Liver (tissue), 9 donors: ENCODE results near the gene ANTXR1. TPM values are rescaled to one million over a fixed set of nuclear protein-coding genes. Genes with fewer than 3 reads are reported as not detected.

Experiments used
- DNase-seq: peaks from one replicate; pipeline ENCODE4 v3.0.0-alpha.2; 2017; ENCODE audit warnings: low spot score
- H3K27ac ChIP-seq, 2 donors: one replicate each; pipeline ENCODE4 v1.7.0; 2013; ENCODE audit warnings: inconsistent platforms in 2 of 2, low read length in 2 of 2, control low read depth in 1 of 2, low read depth in 1 of 2, mild to moderate bottlenecking in 1 of 2
- H3K27me3 ChIP-seq, 4 donors: one replicate each; pipeline versions ENCODE4 v1.6.1 to v1.7.0; 2013; ENCODE audit warnings: low read length in 3 of 4, inconsistent platforms in 1 of 4, mild to moderate bottlenecking in 1 of 4, moderate library complexity in 1 of 4; ENCODE audit not compliant: control insufficient read depth in 4 of 4, insufficient read depth in 4 of 4
- H3K36me3 ChIP-seq, 4 donors: one replicate each; pipeline versions ENCODE4 v1.6.1 to v1.7.0; 2013; ENCODE audit warnings: low read length in 3 of 4, mild to moderate bottlenecking in 3 of 4, low read depth in 1 of 4, moderate library complexity in 1 of 4; ENCODE audit not compliant: control insufficient read depth in 4 of 4, insufficient read depth in 3 of 4
- H3K4me1 ChIP-seq, 4 donors: one replicate each; pipeline versions ENCODE4 v1.6.1 to v1.7.0; 2013; ENCODE audit warnings: low read length in 3 of 4, mild to moderate bottlenecking in 3 of 4, moderate library complexity in 1 of 4; ENCODE audit not compliant: control insufficient read depth in 4 of 4, insufficient read depth in 4 of 4
- H3K4me3 ChIP-seq, 3 donors: one replicate each; pipeline versions ENCODE4 v1.6.1 to v1.7.0; 2013; ENCODE audit warnings: low read length in 3 of 3, control low read depth in 1 of 3, low read depth in 1 of 3, mild to moderate bottlenecking in 1 of 3
- H3K9ac ChIP-seq, 2 donors: one replicate each; pipeline ENCODE4 v1.7.0; 2013; ENCODE audit warnings: low read length in 2 of 2, mild to moderate bottlenecking in 2 of 2, moderate library complexity in 2 of 2, control low read depth in 1 of 2, low read depth in 1 of 2
- H3K9me3 ChIP-seq, 4 donors: one replicate each; pipeline versions ENCODE4 v1.6.1 to v1.7.0; 2013; ENCODE audit warnings: low read length in 3 of 4; ENCODE audit not compliant: control insufficient read depth in 4 of 4
- CTCF ChIP-seq: fragments of 150-350 bp; IDR thresholded peaks from 2 replicates; pipeline ENCODE4 v1.5.1; 2017; ENCODE audit warnings: improper control_type of control experiment, low read depth, low read length; ENCODE audit not compliant: missing input control
- EGR1 ChIP-seq, 2 donors: IDR thresholded peaks; 2 replicates each; pipeline ENCODE4 v1.6.1; 2016 to 2018; ENCODE audit warnings: antibody characterized with exemption in 2 of 2, low read depth in 2 of 2
- FOXA1 ChIP-seq: IDR thresholded peaks from 2 replicates; pipeline ENCODE4 v1.6.1; 2016; ENCODE audit warnings: antibody characterized with exemption
- FOXA2 ChIP-seq: IDR thresholded peaks from 2 replicates; pipeline ENCODE4 v1.6.1; 2016; ENCODE audit warnings: antibody characterized with exemption
- HNF4A ChIP-seq, 2 donors: conservative IDR thresholded peaks; 2 replicates each; pipeline ENCODE4 v1.6.1; 2016; ENCODE audit warnings: antibody characterized with exemption in 2 of 2, mild to moderate bottlenecking in 2 of 2
- HNF4G ChIP-seq: IDR thresholded peaks from 2 replicates; pipeline ENCODE4 v1.6.1; 2016; ENCODE audit warnings: antibody characterized with exemption
- JUND ChIP-seq, 2 donors: IDR thresholded peaks; 2 replicates each; pipeline ENCODE4 v1.6.1; 2016; ENCODE audit warnings: antibody characterized with exemption in 2 of 2
- NR2F2 ChIP-seq: IDR thresholded peaks from 2 replicates; pipeline ENCODE4 v1.6.1; 2016; ENCODE audit warnings: antibody characterized with exemption
- RAD21 ChIP-seq, 2 donors: IDR thresholded peaks; 2 replicates each; pipeline ENCODE4 v1.6.1; 2016; ENCODE audit warnings: antibody characterized with exemption in 2 of 2, mild to moderate bottlenecking in 2 of 2
- RXRA ChIP-seq, 2 donors: IDR thresholded peaks; 2 replicates each; pipeline ENCODE4 v1.6.1; 2017 to 2018; ENCODE audit warnings: antibody characterized with exemption in 2 of 2, mild to moderate bottlenecking in 1 of 2
- SP1 ChIP-seq: IDR thresholded peaks from 2 replicates; pipeline ENCODE4 v1.6.1; 2018; ENCODE audit warnings: antibody characterized with exemption, mild to moderate bottlenecking
- TAF1 ChIP-seq: conservative IDR thresholded peaks from 2 replicates; pipeline ENCODE4 v1.6.1; 2016; ENCODE audit warnings: antibody characterized with exemption, mild to moderate bottlenecking
- YY1 ChIP-seq: IDR thresholded peaks from 2 replicates; pipeline ENCODE4 v1.6.1; 2016; ENCODE audit warnings: antibody characterized with exemption, mild to moderate bottlenecking
- WGBS: extraction: QIAGEN DNeasy Blood & Tissue Kit; methylation state at CpG from one replicate; pipeline ENCODE4 v1.1.7; 2013; 5-methylcytosine and 5-hydroxymethylcytosine counted together
- polyA plus RNA-seq, 2 donors: library from polyadenylated mRNA; stranded (reverse) in 1 of 2; unstranded in 1 of 2; fragments of 200-250 nt in 1 of 2; fragments of >200 nt in 1 of 2; fragmentation: Nextera tagmentation in 1 of 2; extraction: Ambion mirVana in 1 of 2; gene quantifications; one replicate each; pipeline versions ENCODE4 v1.2.1 to v1.2.3, GENCODE V29; 2013 to 2015
- total RNA-seq, 2 donors: library from RNA; depleted of rRNA; stranded (reverse); fragments of >200 nt; gene quantifications; one replicate each; pipeline ENCODE4 v1.2.3, GENCODE V29; 2014
- TF ChIP-seq, protein P1 (sequence below): IDR thresholded peaks from 2 replicates; pipeline ENCODE4 v1.6.1; 2016; ENCODE audit warnings: antibody characterized with exemption
- TF ChIP-seq, protein P2 (sequence below): IDR thresholded peaks from 2 replicates; pipeline ENCODE4 v1.6.1; 2016; ENCODE audit warnings: antibody characterized with exemption
- TF ChIP-seq, protein P3 (sequence below): IDR thresholded peaks from 2 replicates; pipeline ENCODE4 v1.6.1; 2016; ENCODE audit warnings: antibody characterized with exemption, mild to moderate bottlenecking
- donor health status: healthy.
- donor health status: healthy.
- donor health status: healthy.
- donor health status: healthy.
- donor health status: healthy.

Gene ANTXR1
- total and polyA plus RNA-seq, 4 donors, result 0.60 to 3.6 (median 1.8) TPM

GRCh38 chr2:69116438-69116837, 103.5 kb downstream of the ANTXR1 start:
- 84% methylated on average over 4 of the region's 4 CpGs for WGBS
- Histone ChIP-seq H3K4me3 (no peak overlapping the region), H3K9ac (no peak overlapping the region), H3K9me3 (no peaks in the 10 kb centered on the region), H3K4me1 (no peaks in the 10 kb centered on the region), H3K27ac (no peak overlapping the region), H3K27me3 (no peaks in the 10 kb centered on the region), H3K36me3 (peaks cover 0 to 2% (median 0%) of the 10 kb centered on the region in 4 donors)
- TF ChIP-seq RAD21 (IDR thresholded peaks at IDR 0.05) (peak in 1 of 2 donors; percentile 17), NR2F2 (peak; percentile 12), HNF4A (conservative IDR thresholded peaks at IDR 0.05) (no peak)
- no peak for DNase-seq

DNA sequence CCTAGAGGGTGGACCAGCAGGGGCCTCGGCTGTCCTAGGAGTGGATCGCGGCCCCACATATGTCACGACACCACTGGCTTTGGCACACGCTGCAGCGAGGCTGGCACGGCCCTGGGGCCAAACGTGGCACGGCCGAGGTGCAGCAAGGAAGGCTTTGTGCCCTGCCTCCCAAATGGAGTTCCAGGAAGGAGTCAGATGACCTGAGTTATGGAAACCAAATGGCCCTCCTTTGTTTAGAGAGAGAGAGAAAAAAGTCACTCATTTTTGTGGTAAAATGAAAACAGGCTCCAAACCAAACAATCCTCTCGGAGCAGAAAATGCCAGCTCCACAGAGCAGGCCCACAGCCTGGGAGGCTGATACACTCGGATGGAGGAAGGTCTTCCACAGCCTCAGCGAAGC, 105.6 kb downstream of the ANTXR1 start:
- Histone ChIP-seq H3K36me3 (peaks cover 0 to 2% (median 0%) of the 10 kb centered on the region in 4 donors), H3K27me3 (peaks cover 0 to 3% (median 0%) of the 10 kb centered on the region in 4 donors), H3K9ac (no peak overlapping the region), H3K27ac (no peak overlapping the region), H3K4me1 (no peaks in the 10 kb centered on the region), H3K9me3 (no peaks in the 10 kb centered on the region), H3K4me3 (no peak overlapping the region)
- WGBS, result 91% methylated on average over 13 of the region's 13 CpGs
- DNase-seq, result no peak
- TF ChIP-seq SP1 (no peak), CTCF (no peak), EGR1 (IDR thresholded peaks at IDR 0.05; ENCODE audit: low read depth in 2 of 2) (no peak), RXRA (IDR thresholded peaks at IDR 0.05) (no peak), FOXA1 (no peak), TAF1 (no peak), FOXA2 (no peak)
- TF ChIP-seq, protein P1, sequence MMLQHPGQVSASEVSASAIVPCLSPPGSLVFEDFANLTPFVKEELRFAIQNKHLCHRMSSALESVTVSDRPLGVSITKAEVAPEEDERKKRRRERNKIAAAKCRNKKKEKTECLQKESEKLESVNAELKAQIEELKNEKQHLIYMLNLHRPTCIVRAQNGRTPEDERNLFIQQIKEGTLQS, result no peak

GRCh38 chr2:69119104-69119894, 106.3 kb downstream of the ANTXR1 start:
- Histone ChIP-seq H3K4me3 (no peak overlapping the region), H3K27me3 (peaks cover 0 to 3% (median 0%) of the 10 kb centered on the region in 4 donors), H3K4me1 (no peaks in the 10 kb centered on the region), H3K27ac (no peak overlapping the region), H3K36me3 (peaks cover 0 to 2% (median 0%) of the 10 kb centered on the region in 4 donors), H3K9me3 (no peaks in the 10 kb centered on the region), H3K9ac (no peak overlapping the region)
- TF ChIP-seq SP1, result no peak
- 84% methylated on average over 16 of the region's 16 CpGs for WGBS
- DNase-seq, result no peak

GRCh38 chr2:69122271-69122670, 109.3 kb downstream of the ANTXR1 start:
- Histone ChIP-seq H3K4me1 (no peaks in the 10 kb centered on the region), H3K27me3 (peaks cover 0 to 3% (median 0%) of the 10 kb centered on the region in 4 donors)
- 77% methylated on average over 4 of the region's 4 CpGs for WGBS
- TF ChIP-seq, protein P2, sequence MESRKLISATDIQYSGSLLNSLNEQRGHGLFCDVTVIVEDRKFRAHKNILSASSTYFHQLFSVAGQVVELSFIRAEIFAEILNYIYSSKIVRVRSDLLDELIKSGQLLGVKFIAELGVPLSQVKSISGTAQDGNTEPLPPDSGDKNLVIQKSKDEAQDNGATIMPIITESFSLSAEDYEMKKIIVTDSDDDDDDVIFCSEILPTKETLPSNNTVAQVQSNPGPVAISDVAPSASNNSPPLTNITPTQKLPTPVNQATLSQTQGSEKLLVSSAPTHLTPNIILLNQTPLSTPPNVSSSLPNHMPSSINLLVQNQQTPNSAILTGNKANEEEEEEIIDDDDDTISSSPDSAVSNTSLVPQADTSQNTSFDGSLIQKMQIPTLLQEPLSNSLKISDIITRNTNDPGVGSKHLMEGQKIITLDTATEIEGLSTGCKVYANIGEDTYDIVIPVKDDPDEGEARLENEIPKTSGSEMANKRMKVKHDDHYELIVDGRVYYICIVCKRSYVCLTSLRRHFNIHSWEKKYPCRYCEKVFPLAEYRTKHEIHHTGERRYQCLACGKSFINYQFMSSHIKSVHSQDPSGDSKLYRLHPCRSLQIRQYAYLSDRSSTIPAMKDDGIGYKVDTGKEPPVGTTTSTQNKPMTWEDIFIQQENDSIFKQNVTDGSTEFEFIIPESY, result no peak
- TF ChIP-seq, protein P3, sequence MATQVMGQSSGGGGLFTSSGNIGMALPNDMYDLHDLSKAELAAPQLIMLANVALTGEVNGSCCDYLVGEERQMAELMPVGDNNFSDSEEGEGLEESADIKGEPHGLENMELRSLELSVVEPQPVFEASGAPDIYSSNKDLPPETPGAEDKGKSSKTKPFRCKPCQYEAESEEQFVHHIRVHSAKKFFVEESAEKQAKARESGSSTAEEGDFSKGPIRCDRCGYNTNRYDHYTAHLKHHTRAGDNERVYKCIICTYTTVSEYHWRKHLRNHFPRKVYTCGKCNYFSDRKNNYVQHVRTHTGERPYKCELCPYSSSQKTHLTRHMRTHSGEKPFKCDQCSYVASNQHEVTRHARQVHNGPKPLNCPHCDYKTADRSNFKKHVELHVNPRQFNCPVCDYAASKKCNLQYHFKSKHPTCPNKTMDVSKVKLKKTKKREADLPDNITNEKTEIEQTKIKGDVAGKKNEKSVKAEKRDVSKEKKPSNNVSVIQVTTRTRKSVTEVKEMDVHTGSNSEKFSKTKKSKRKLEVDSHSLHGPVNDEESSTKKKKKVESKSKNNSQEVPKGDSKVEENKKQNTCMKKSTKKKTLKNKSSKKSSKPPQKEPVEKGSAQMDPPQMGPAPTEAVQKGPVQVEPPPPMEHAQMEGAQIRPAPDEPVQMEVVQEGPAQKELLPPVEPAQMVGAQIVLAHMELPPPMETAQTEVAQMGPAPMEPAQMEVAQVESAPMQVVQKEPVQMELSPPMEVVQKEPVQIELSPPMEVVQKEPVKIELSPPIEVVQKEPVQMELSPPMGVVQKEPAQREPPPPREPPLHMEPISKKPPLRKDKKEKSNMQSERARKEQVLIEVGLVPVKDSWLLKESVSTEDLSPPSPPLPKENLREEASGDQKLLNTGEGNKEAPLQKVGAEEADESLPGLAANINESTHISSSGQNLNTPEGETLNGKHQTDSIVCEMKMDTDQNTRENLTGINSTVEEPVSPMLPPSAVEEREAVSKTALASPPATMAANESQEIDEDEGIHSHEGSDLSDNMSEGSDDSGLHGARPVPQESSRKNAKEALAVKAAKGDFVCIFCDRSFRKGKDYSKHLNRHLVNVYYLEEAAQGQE, result no peak
- TF ChIP-seq JUND (IDR thresholded peaks at IDR 0.05) (no peak), FOXA1 (no peak), HNF4G (no peak), SP1 (no peak), TAF1 (no peak), YY1 (no peak)
- TF ChIP-seq, protein P1, result no peak

More at GRCh38 chr2:69122271-69122670, 109.3 kb downstream of the ANTXR1 start:
- no peak overlapping the region for H3K9ac ChIP-seq
- H3K9me3 ChIP-seq, result no peaks in the 10 kb centered on the region
- H3K27ac ChIP-seq, result no peak overlapping the region
- H3K36me3 ChIP-seq, result no peaks in the 10 kb centered on the region
- no peak for DNase-seq
- no peak overlapping the region for H3K4me3 ChIP-seq
